Measurements from ENCODE around the gene MRM2. TPM values are rescaled to one million over a fixed set of nuclear protein-coding genes. Genes with fewer than 3 reads are reported as not detected.

Gene MRM2
- polyA plus RNA-seq, 10 donors = 19.8 to 27.4 (median 23.4) TPM

DNA sequence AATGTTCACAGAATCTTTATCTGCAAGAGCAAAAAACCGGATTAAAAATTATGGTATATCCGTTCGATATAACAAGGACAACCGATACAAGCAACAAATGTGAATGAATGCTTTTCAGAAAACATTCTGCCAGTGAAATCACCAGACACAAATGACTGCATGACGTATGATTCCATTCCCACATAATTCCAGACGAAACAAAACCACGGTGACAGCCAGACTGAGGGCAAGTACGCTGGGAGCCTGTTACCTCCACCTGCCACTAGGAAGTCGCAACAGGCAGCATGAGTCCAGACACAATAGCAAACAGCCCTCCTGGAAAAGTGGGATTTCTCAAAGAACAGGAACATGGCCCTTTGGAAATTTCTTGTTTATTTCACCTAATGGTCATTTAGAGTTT, 51.0 kb downstream of the MRM2 start:
- no peak for DNase-seq

GRCh38 chr7:2190531-2190930, 51.5 kb downstream of the MRM2 start:
- peak in 1 of 3 donors; percentile 66 for DNase-seq

DNA sequence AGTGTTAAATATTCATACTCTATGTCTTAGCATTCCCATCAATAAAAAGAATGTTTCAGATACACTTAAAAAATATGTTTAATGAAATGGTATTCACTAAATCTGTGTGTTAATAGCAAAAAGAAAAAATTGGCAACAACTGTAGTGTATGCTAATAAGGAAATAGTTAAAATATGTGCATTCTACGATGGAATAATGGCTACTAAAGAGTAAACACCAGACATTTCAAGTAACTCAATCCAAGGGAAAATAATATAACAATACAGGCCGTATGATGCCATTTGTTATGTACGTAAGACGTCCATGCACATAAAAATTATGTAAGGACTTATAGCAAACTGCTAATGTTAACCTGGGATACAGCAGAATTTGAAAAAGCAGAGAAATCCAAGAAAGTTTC, 55.8 kb downstream of the MRM2 start:
- no peak for DNase-seq

GRCh38 chr7:2185715-2186114, 56.3 kb downstream of the MRM2 start:
- DNase-seq = no peak

Other genes with a start within 250 kb of the MRM2 start
- gene MAD1L1, start 9.3 kb downstream of the MRM2 start, polyA plus RNA-seq (ENCODE audit: insufficient read length in 10 of 10) = 10 to 100 TPM; 15.4 to 25.7 (median 22.0) TPM
- 10 to 100 TPM; 11.9 to 33.6 (median 19.9) TPM for gene NUDT1, start within 50 bp of the MRM2 start, polyA plus RNA-seq (ENCODE audit: insufficient read length in 10 of 10)
- gene SNX8, start 72.2 kb upstream of the MRM2 start, polyA plus RNA-seq (ENCODE audit: insufficient read length in 10 of 10) = 10 to 100 TPM; 23.0 to 38.1 (median 29.6) TPM
- gene EIF3B, start 112.6 kb upstream of the MRM2 start, polyA plus RNA-seq (ENCODE audit: insufficient read length in 10 of 10) = 100 to 1,000 TPM in 5 of 10 donors, 10 to 100 TPM in 5; 85.0 to 115 (median 100.0) TPM
- 10 to 100 TPM in 4 of 10 donors, 1 to 10 TPM in 6; 7.3 to 15.3 (median 9.1) TPM for gene CHST12, start 161.4 kb upstream of the MRM2 start, polyA plus RNA-seq (ENCODE audit: insufficient read length in 10 of 10)
- gene GRIFIN, start 234.2 kb upstream of the MRM2 start, polyA plus RNA-seq (ENCODE audit: insufficient read length in 10 of 10) = not detected

Data from muscle of back (tissue), 11 donors.